ENCODE data around the gene ASCL1.

The ASCL1 gene

DNA sequence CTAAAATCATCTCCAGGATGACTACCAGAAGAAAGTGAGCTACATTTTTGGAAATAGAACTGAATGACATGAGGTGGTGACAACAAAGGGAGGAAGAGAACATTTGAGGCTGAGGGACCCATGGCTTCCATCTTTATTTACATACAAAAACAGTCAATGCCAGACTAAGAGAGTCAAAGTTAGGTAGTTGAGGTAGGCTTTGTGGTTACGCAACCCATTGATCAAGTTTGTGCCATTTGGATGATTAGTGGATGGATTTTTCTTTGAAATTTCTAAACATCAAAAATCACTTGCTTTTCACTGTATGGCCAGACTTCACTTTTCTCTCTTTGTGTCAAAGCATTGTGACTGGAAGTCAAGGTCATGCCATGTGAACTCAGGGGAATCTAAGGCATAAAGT, 22.9 kb downstream of the ASCL1 start:
- no peak for DNase-seq

DNA sequence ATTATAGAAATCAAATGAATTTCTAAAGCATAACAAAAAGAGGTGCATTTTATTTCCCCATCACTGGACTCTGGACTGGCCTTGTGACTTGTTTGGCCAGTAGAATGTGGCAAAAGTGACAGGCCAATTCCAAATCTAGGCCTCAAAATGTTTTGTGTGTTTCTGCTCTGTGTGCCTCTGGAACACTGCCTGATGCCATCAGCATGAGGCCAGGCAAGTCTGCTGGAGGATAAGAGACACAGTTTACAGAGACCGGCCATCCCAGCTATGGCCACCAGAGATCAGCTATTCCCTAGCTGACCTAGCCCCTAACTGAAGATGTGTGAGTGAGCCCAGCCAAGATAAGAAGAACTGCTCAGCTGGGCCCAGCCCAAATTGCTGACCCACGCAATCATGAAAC, 32.9 kb downstream of the ASCL1 start:
- DNase-seq = no peak

DNA sequence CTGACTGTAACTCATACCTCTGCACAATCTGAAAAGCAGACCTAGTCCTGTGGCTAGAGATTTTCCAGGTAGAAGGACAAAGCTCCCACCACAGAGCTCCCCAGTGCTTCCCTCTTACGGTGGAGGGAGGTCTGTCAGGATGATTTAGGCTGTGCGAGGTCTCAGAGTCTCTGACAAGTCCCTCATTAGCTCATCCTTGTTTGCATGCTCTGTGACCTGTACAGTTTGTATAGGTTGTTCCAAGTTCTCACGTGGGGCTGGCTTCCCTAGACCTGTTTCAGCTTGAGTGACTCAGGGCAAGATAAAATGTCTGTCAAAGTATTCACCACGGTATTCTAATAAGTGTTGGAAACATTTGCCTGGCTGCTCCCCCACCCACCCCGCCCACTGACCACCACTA, 34.8 kb downstream of the ASCL1 start:
- DNase-seq = no peak

DNA sequence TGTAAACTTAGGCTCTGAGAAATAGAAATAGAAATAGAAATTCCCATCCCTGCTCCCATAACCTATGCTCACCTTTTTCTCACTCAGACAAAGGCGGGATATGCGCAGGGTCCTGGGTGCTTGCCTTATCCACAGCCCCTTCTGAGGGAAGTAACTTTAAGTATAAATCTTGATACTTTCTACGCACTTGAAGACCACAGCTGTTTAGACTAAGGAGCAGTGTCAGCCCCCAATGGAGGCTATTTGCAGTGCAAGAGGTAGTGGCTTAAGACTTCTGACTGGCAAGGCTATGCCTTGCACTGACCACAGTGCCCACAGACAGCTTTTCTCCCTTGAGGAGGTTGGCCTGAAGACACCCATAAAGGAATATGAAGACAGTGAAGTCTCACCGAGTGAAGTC, 35.2 kb downstream of the ASCL1 start:
- no peak for DNase-seq

DNA sequence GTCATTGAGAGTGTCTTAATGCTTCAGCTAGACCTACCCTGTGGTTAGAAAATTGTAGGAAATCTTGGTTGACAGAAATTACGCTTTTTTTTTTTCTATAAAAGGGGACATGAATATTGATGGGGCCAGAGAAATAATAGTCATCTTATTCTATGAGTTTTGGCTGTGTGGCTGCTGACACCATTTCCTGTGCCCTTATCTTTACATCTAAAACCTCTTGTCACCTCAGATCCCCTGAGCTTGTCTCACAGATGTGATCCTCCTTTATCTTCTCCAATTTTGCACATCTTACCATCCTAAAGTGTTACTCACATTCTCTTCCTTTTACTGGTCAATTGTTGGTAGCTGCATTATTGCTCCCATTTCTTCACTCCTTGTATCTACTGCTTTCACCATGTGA, 36.1 kb downstream of the ASCL1 start:
- DNase-seq = no peak

DNA sequence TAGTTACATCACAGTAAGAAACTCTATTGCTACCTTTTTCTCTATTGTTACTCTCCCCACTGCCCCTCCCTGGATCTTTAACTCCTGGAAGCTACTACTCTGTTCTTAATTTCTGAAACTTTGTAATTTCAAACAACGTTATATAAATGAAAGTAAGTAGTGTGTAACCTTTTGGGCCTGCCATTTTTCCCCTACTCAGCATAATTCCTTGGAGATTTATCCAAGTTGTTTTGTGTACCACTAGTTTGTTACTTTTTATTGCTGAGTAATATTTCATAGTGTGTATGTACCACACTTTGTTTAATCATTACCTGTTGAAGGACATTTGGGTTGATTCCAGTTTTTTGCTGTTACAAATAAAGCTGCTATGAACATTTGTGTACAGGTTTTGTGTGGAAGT, 37.9 kb downstream of the ASCL1 start:
- DNase-seq = no peak

Data from activated CD4-positive, alpha-beta T cell treated with anti-CD3 and anti-CD28 coated beads, Interleukin-2, amount 50 U/mL, for 1 hour (primary cell).